LoVo (cell line): ENCODE data around the gene VLDLR.

ENCODE experiments used
- DNase-seq: peaks from one replicate; pipeline ENCODE4 v3.0.0-alpha.2; 2016; ENCODE audit warnings: low spot score

The VLDLR gene

DNA sequence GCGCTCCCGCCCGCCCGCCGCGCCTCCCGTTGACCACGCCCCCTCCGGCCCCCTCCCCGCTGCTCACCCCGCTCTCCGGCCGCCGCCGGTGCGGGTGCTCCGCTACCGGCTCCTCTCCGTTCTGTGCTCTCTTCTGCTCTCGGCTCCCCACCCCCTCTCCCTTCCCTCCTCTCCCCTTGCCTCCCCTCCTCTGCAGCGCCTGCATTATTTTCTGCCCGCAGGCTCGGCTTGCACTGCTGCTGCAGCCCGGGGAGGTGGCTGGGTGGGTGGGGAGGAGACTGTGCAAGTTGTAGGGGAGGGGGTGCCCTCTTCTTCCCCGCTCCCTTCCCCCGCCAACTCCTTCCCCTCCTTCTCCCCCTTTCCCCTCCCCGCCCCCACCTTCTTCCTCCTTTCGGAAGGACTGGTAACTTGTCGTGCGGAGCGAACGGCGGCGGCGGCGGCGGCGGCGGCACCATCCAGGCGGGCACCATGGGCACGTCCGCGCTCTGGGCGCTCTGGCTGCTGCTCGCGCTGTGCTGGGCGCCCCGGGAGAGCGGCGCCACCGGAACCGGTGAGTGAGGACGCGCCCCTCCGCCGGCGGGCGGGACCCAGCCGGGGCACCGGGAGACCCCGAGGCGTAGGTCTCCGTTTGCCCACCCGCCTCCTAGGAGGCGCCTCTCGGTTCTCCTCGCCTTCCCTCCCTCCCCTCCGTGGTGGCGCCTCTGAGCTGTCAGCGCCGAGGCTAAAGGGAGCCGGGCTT, at the start of gene VLDLR:
TSS of gene VLDLR (plus strand) at position 66 of the 739 bp plus-strand sequence. CDS start at position 469, 403 bp downstream.
- DNase-seq = no peak

DNA sequence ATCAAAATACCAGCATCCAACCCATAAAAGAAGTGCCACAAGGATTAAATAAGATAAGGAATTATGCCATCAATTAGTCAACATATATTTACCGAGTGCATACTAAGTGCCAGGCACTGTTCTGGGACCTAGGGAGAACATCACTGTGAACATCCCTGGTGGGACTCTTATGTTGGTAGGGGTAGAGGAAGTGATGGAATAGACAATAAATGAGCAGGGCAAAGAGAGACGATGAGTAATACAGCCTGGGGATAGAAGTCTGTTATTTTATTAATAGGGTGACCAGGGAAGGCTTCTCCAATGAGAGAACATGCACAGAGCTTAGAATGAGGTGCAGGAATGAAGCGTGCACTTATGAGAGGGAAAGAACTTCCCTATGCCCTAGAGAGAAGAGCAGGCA, 47.4 kb upstream of the VLDLR start:
- no peak for DNase-seq

DNA sequence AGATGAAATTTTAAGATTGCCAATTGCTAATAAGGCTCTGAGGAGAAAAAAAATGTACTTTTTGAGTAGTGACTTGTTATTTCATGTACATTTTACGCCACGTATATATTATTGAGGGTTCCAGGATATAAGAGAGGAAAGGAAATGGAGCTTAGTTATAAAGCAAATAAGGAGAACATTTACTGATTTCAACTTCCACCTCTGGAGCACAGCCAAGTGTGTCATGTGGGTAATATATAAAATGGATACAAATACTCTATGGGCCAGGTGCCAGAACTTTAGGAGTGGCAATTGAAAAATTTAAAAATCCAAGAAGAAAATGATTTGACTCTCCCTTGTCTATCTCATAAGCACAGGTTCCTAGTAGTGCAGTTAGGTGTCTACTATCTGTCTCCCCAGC, 45.0 kb upstream of the VLDLR start:
- peak; percentile 34 for DNase-seq

DNA sequence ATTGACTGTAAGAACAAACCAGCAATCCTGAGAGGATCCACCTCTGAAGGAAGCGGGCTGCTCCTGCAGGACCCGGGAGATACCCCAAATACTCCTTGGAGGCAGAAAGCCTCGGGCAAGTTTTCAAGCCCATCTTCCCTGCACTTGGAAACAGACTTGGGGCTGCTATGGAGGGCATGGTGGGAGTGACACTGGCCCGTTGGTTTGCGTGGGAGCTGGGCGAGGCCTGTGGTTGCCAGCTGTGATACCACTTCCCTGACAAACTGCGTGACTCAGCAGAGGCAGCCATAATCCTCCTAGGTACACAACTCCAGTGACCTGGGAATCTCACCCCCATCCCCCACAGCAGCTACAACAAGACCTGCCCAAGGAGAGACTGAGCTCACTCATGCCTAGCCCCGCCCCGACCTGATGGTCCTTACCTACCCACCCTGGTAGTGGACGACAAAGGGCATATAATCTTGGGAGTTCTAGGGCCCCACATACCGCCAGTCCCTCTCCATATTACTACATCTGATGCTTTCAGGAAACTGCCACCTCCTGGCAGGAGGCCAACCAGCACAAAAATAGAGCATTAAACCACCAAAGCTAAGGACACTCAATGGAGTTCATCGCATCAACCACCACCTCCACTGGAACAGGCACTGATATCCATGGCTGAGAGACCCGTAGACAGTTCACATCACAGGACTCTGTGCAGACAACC, 38.1 kb upstream of the VLDLR start:
- no peak for DNase-seq

DNA sequence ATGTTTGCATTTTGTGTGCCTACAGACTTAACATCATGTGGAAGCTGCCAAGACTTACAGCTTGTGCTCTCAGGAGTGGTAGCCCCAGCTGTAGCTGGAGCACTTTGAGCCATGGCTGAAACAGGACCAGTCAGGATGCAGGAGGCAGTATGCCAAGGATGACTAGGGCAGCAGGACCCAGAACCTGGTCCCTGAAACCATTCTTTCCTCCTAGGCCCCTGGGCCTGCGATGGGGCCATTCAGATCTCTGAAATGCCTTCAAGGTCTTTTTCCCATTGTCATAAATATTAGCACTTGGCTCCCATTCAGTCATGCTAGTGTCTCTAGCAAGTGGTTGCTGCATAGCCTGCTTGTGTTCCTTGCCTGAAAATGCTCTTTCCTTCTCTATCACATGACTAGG, 29.6 kb upstream of the VLDLR start:
- no peak for DNase-seq

DNA sequence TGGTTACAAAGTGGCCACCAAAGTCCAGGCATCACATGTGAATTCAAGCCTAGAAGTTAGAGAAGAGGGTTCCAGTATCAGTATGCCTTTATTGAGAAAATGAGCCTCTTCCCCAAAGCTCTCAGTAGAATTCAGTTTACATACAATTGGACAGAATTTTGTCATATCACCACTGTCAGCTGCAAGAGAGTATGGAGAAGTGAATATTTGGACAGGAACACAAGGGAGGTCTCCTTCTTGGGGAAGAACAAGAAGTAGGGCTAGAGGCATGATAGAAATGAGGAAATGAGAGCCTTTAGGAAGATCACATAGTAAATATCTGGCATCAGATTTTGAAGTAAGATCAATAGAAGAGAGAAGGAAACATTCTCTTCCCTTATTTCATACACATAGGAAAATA, 27.8 kb upstream of the VLDLR start:
- no peak for DNase-seq

DNA sequence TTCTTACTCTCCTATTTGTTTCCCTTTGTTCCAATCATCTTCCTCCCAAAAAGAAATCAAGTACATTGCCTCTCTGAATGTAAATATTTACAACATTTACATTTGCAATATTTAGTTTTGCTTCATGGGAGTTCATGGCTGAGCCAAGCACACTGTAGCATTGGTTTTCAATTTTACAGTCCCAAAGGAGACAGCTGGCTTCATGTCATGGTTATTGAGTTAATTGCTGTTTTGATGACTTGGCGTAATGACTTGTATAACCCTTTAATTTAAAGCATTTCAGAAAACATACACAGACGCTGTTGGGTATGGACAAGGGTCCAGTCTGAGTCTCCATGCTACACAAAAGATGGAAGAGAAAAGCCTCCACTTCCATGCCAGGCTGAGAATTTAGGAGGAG, 25.6 kb upstream of the VLDLR start:
- no peak for DNase-seq

DNA sequence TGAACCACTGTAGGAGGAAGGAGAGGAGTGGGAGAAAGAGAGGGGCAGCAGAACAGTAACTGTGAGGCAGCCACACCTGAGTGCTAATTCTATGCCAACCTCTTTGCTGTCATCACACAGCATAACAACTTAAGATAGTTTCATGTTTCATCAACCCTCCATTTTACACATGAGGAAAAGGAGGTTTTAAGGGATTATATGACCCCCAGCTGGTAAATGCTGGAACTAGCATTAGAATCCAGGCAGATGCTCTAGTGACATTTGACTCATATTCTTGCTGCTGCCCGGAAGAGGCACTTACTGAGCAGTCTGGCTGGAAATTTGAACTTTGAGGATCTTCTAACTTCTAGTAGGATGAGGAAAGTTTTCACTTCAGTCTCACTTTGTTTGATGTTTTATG, 24.1 kb upstream of the VLDLR start:
- no peak for DNase-seq

DNA sequence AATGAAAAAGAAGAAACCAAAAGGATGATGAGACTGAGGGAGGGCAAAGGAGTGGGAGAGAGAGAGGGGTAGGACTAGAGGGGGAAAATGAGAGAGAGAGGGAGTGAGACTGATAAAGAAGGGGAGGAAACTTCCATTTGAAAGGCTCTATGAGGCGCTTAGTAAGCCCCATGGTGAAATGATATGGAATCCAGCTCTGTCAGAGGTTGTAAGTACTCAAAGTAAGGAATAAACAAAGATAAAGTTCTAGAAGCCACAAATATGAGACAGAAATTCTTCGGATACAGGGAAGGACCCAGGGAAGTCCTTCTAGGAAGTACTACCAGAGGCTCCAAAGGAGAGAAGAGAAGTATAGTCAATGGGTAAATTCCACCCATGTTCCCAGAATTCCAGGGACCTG, 21.7 kb upstream of the VLDLR start:
- no peak for DNase-seq

DNA sequence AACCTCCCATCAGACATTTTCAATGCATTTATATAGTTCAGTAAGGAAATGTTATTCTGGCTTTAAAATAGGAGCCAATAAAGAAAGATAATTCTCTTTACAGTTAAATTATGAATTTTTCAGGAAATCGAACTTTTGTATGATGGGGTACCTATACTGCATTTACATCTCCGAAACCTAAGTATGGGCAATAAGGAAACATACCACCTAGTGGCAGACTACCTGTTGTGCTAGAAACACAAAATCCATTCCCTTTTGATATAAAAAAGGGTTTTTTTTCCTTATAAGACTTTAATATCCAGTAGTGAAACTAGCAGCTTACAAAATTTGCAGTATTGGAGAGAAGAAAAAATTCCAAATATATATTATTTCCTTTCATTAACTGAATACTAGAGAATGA, 21.3 kb upstream of the VLDLR start:
- no peak for DNase-seq

DNA sequence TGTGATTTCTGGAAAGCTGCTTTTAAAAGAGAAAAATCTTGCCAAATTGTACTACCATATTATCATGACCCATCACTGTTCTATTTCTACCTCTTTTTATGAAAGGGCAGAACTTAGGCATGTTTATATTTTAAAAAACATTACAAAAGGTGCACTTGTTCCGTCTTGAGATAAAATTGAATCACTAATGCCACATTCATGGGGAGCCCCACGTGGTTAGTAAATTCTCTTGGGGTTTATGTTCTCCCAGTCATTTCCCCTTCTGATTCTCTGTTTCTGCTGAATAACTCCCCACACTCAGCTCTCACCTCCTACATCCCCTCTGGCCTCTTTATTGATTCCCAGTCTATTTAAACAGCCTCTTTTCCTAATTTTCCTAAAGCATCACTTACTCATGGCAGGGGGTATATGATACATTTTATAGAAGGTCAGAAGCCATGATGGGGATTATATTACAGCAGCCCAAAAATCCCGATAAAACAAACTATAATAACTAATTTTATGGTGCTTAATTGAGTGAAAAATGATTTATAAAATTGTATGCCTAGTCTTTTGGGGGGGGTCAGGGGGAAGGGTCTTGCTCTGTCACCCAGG, 19.7 kb upstream of the VLDLR start:
- DNase-seq = no peak

DNA sequence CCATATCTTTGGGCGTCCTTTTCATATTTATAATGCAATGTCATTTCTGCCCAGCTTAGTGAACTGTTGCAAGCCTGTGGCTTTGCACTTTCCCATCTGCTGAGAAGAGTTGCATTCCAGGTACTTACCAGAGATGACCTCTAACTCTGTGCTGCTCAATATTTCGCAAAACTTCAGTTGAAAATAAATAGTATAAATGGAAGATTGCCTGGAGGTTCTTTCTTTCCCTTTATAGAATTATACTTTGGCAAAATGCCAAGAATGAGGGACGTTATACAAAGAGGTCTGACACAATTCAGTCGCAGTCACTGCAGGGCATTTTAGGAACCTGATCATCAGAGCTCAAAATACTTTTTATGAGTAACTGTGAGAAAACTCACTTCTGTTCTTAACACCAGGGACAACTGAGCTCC, 18.9 kb upstream of the VLDLR start:
- DNase-seq = no peak

DNA sequence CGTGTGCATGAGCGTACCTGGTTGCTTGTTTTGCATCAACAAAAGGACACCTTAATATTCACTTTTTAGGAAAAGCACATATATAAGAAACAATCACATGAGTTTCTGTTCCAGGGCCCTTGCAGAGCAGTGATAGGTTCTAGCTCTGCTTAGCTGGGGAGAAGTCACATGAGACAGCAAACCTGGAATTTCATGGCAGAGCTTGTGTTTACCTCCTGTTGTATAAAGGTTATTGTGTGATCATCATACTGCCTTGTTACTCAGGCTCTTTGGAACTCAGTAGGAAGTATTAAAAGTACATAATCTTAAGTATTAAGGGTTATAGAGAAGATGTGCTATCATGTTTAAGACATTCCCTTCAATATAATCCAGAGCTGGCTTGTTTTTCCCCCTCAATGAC, 18.0 kb upstream of the VLDLR start:
- no peak for DNase-seq

DNA sequence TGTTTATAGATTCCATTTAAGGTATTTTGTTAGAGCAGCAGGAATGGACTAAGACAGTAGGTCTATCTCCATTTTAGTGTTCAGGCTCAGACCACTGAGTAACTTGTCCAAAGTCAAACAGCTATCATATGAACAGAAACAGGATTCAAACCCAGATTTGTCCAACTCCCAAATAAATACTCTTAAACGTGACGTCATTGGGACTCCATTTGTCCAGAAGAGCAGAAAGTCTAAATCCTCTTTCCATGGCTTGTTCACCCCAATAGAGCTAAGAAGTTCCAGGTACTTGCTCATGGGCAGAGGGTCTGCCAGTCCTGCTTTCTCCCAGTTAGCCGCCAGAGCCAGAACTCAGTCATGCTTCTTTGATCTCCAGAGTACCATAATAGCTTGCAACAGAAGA, 16.3 kb upstream of the VLDLR start:
- no peak for DNase-seq

DNA sequence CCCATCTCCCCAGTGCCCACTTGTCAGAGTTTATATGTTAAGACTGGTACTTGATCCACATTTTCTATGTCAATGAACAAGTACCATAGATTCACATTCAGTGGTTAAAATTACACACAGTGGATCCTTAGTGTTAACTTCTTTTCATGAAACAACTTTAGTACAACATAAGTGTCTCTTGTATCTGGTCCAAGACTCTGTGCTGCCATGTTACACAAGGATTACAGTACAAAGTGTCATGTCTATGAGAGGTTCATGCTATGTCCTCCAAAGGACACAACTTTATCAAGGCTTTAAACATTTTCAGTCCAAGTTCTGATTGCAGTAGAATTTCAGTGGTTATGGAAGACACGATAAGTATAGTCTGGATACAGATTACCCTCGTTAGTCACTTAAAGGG, 13.3 kb upstream of the VLDLR start:
- no peak for DNase-seq

DNA sequence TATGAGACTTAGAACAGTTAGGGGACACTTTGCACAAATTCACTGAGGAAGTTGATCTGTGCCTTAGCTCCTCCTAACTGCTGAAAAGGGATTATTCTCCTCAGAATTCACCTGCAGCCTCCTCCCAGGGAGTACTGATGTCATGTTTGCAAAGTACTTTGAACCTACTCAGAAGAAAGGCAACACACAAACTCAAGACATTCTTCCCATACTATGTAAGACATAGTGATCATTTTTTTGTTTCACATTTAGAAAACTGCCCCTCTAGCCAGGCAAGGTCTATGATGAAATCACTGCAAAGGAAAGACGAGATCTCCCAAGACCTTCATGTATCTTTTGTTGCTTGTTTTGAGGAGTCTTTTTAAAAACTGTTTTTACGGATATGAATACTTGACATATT, 10.6 kb upstream of the VLDLR start:
- DNase-seq = no peak

DNA sequence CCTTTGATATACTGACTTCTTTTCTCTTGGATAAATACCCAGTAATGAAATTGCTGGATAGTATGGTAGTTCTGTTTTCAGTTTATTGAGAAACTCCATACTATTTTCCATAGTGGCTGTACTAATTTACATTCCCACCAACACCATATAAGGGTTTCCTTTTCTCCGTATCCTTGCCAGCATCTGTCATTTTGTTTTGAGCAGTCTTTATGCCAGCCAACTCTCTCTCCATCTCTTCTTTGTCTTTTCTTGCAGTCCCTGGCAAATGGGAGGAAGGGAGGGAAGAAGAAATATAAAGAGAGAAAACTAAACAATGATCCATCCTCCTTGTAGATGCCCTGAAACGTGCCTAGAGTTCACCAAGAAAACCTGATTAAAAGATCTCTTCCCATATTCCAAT, 9.6 kb upstream of the VLDLR start:
- no peak for DNase-seq

DNA sequence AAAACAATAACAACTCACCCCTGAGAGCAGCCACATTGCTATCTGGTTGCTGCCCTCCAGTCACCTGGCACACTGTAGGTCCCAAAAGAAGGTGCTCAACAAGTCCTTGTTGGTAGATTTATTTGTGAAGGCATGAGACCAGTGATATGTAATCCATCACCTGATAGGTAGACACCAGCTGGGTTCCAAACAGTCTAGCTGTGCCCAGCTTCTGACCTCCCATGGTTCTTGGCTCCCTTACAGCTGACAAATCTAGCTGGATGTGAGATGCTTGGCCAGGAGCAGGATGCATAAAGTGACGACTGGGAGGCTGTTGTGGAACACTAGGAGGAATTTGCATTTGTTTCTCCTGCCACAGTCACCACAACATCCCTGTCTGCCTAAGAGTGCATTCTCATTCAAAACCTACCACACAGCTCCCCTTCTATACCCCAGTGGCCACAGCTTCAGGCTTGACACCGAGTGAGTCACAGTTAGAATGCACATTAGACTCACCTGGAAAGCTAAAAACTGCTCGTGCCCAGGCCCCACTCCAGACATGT, 7.8 kb upstream of the VLDLR start:
- no peak for DNase-seq

DNA sequence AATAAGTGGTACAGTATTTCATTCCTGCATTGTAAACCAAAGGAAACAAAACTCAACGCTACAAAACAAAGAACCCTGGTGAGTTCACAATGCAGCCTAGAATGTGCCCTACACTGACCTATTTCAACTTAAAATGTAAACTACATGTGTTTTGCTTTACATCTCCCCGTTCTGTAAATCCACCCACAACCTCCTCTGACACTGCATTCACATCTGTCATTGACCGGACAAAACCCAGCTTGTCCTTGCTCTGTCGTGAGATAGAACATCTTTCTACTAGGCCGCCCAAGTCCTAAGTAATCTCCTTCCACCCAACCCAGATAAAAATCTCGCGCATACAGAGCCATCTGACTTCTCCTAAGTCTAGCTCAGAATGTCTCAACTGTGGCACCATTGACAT, 6.1 kb upstream of the VLDLR start:
- no peak for DNase-seq

DNA sequence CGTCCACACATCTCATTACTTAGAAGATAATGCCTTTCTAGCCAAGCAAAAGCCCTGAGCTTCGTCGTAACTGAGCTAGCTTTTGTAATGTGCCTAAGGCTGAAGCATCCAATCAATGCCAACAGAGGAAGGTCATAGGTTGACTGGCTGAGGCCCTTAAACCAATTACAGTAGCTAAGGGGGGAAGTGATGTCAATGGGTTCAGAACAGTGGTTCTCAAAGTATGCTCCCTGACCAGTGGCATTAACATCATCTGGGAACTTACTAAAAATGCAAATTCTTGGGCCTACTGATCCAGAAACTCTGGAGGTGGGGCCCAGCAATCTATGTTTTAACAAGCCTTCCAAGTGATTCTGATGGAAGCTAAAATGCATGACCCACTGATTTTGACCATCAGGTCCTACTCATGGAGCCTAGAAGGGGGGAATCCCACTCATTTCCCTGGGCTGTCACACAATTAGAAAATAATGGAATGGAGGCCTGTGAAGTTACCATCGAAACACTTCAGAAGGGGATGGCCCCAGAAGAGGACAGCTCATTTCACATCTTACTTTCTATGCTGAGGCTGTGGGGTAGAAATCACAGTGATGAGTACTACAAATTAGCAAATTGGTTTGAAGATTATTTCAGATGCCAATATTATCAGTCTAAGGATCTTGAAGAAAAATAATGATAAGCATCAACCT, 4.8 kb upstream of the VLDLR start:
- DNase-seq = no peak

DNA sequence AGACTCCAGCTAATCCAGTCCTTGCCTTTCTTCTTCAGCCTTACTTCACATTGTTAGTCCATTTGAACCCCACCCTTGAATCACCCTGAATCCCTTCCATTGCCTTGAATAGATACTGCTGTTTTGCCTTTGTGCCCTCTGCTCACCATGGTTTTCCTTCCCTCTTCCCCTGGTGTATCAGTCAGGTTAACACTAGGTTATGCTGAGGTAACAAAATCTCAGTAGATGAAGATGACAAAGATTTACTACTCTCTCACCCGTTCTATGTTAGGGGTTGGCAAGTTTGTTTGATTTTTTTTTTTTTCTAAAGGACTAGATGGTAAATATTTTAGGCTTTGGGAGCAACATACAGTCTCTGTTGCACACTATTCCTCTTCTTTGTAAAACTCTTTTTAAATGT, 3.3 kb upstream of the VLDLR start:
- no peak for DNase-seq

DNA sequence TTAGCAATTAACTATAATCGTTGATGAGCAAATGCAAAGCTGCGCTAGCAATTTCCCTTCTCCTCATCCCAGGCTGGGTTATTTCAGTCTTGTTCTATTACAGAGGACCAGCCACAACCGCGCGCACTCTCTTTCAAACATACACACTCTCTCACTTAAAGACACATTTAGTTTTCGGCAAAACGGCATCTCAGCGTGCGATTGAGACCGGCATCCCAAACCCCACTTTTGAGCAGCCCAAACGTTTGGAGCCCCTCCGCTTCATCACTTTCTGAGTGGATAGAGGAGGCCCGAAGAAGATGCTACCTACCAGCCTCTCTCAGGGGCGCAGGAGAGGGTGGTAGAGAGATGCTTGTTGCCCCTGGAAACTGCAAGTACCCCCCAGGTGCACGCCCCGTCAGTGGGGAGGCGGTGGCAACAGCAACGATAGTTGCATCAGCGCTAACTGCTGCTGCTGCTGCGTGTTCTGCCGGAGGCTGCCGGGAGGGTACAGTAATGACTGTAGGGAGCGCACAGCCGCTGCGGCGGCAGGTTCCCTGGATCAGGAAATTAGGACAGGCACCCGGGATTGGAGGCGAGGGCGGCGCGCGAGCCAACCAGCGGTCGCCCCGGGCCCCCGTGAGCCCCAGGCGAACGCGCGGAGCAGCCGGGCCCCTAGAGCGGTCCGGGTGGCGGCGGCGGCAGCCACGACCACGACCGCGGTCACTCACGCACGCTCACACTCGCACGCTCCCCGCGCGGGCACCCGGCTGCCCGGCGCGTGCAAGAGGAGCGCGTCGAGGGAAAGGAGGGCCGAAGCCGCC, 467 bp upstream of the VLDLR start:
- no peak for DNase-seq
